ENCODE measurements around the gene BRAP.
"Not testable (repeated sequence)": the region's sequence is repeated elsewhere in the genome, so short reads cannot be mapped to it uniquely, and the experiment has no call there.

BRAP gene

GRCh38 chr12:111685811-111686573, at the start of gene BRAP, which contains the start of gene ACAD10:
TSS of gene BRAP (minus strand) at chr12:111685956. CDS start at chr12:111685792, 164 bp downstream.
TSS of gene ACAD10 (plus strand) at chr12:111686053. CDS start at chr12:111692710, 6,657 bp downstream.
- DNase-seq = peak; percentile 71

GRCh38 chr12:111733340-111733915, 47.7 kb upstream of the BRAP start:
- DNase-seq = no peak

GRCh38 chr12:111732786-111733185, 47.0 kb upstream of the BRAP start:
- DNase-seq = no peak

- no peak for DNase-seq
Observed at GRCh38 chr12:111730420-111730819, 44.7 kb upstream of the BRAP start.

GRCh38 chr12:111728795-111729194, 43.0 kb upstream of the BRAP start:
- no peak for DNase-seq

- not testable (repeated sequence) for DNase-seq
Observed at GRCh38 chr12:111723646-111724360, 38.0 kb upstream of the BRAP start.

- no peak for DNase-seq
Observed at GRCh38 chr12:111720457-111720856, 34.7 kb upstream of the BRAP start.

GRCh38 chr12:111719316-111719715, 33.6 kb upstream of the BRAP start:
- not testable (repeated sequence) for DNase-seq

- no peak for DNase-seq
Observed at GRCh38 chr12:111715279-111715678, 29.5 kb upstream of the BRAP start.

- DNase-seq = no peak
Observed at GRCh38 chr12:111706145-111706544, 20.4 kb upstream of the BRAP start.

GRCh38 chr12:111705672-111706071, 19.9 kb upstream of the BRAP start:
- no peak for DNase-seq

- no peak for DNase-seq
Observed at GRCh38 chr12:111699962-111700361, 14.2 kb upstream of the BRAP start.

GRCh38 chr12:111693818-111694217, 8.1 kb upstream of the BRAP start:
- DNase-seq = no peak

GRCh38 chr12:111692575-111693210, 6.9 kb upstream of the BRAP start:
- no peak for DNase-seq

- DNase-seq = no peak
Observed at GRCh38 chr12:111691262-111691661, 5.5 kb upstream of the BRAP start.

GRCh38 chr12:111687952-111688351, 2.2 kb upstream of the BRAP start:
- DNase-seq = no peak

GRCh38 chr12:111687255-111687654, 1.5 kb upstream of the BRAP start:
- DNase-seq = no peak

- DNase-seq = no peak
Observed at GRCh38 chr12:111686574-111687105, 884 bp upstream of the BRAP start.

- no peak for DNase-seq
Observed at GRCh38 chr12:111685322-111685810, 390 bp downstream of the BRAP start.

- DNase-seq = not testable (repeated sequence)
Observed at GRCh38 chr12:111684485-111685198, 1.1 kb downstream of the BRAP start.

- DNase-seq = no peak
Observed at GRCh38 chr12:111677186-111677585, 8.6 kb downstream of the BRAP start.

- no peak for DNase-seq
Observed at GRCh38 chr12:111673503-111673902, 12.3 kb downstream of the BRAP start.
